ENCODE data around the gene FKBP1B. TPM values are rescaled to one million over a fixed set of nuclear protein-coding genes. Genes with fewer than 3 reads are reported as not detected.
"Not testable (repeated sequence)": the region's sequence is repeated elsewhere in the genome, so short reads cannot be mapped to it uniquely, and the experiment has no call there.

The FKBP1B gene
- total RNA-seq, 1 donor = 7.9 TPM

GRCh38 chr2:24040511-24040910 lies 9.0 kb upstream of the FKBP1B start:
- TF ChIP-seq CTCF (IDR thresholded peaks at IDR 0.05; ENCODE audit: insufficient read depth, low read length) = no peak
- no peak overlapping the region for H3K4me3 ChIP-seq (ENCODE audit: low read depth, low read length)
- DNase-seq (ENCODE audit: low read depth) = no peak

DNA sequence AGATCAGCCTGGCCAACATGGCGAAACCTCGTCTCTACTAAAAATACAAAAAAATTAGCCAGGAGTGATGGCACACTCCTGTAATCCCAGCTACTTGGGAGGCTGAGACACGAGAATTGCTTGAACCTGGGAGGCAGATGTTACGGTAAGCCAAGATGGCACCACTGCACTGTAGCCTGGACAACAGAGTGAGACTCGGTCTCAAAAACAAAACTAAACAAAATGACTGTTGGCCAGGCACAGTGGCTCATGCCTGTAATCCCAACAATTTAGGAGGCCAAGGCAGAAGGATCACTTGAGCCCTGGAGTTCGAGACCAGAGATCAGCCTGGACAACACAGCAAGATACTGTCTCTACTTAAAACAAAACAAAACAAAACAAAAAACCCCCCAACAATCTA lies 6.4 kb upstream of the FKBP1B start:
- DNase-seq (ENCODE audit: low read depth); H3K4me3 ChIP-seq (ENCODE audit: low read depth, low read length): not testable (repeated sequence)

- DNase-seq (ENCODE audit: low read depth) = no peak
- peak overlapping the region; percentile 90 for H3K4me3 ChIP-seq (ENCODE audit: low read depth, low read length)
- no peak for TF ChIP-seq CTCF (IDR thresholded peaks at IDR 0.05; ENCODE audit: insufficient read depth, low read length)
Measured at GRCh38 chr2:24045511-24046508, 3.7 kb upstream of the FKBP1B start.

DNA sequence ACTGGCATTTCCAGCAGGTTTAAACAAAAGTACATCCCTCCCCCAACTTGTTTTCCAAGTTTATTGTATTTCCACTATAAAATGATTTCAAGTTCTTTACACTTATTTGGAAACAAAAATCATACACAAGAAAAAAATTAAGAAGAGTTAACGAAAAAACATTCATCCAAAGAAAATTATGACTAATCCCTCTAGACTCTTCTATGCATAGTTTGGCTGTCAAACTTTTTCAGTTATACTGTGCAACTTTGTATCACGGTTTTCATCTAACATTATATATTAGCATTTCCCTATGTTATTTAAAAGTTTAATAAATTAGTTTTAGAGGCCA lies 3.0 kb upstream of the FKBP1B start:
- peak overlapping the region; percentile 90 for H3K4me3 ChIP-seq (ENCODE audit: low read depth, low read length)
- no peak for TF ChIP-seq CTCF (IDR thresholded peaks at IDR 0.05; ENCODE audit: insufficient read depth, low read length)
- DNase-seq (ENCODE audit: low read depth) = peak; percentile 17

DNA sequence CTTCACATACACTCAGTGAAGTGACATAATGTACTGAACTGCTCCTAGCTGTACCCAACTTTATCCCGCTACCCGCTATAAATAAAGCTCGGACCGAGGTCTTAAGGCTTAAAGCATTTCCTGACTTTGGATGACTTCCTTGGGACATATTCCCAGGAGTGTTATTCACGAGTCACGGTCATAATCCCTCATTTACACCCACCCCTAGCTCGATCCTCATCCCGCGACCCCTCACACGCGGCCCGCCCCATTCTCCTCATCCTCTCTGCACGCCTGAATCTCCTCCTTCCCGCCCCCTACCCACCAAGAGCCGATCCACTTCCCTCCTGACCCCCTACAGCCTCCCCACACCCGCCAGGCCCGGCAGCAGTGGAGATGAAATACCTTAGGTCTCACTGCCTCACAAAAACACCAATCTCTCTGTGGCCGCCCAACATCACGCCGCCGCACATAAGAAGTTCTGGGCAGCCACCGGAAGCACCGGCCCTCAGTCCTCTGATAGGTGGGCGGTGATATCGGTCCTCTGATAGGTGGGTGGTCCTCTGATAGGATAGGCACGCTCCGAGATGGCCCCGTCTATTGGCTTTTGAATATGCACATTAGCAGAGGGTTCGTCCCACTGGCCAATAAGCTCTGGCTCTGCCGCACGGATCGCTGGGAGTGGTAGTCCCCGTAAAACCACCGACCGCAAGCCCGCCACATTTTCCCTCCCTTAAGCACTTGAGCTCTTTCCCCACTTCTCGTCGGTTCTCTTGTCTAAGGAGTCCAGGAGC lies 2.4 kb upstream of the FKBP1B start, which contains the start of gene WDCP:
Gene WDCP, minus strand, starts transcription at position 462 of the 773 bp plus-strand sequence. CDS start 7,897 bp downstream, outside the sequence.
- H3K4me3 ChIP-seq (ENCODE audit: low read depth, low read length) = peak within 1 kb of the TSS; percentile 90
- no peak for TF ChIP-seq CTCF (IDR thresholded peaks at IDR 0.05; ENCODE audit: insufficient read depth, low read length)
- peak; percentile 99 for DNase-seq (ENCODE audit: low read depth)

GRCh38 chr2:24047703-24048033 lies 1.9 kb upstream of the FKBP1B start:
- DNase-seq (ENCODE audit: low read depth) = no peak
- H3K4me3 ChIP-seq (ENCODE audit: low read depth, low read length) = no peak overlapping the region

More at GRCh38 chr2:24047703-24048033, 1.9 kb upstream of the FKBP1B start:
- no peak for TF ChIP-seq CTCF (IDR thresholded peaks at IDR 0.05; ENCODE audit: insufficient read depth, low read length)
